Neural progenitor cell (in vitro differentiated cells): ENCODE results near the gene GPS1.

Experiments
- EZH2 ChIP-seq: fragments of 200-600 bp; sonication (generic); IDR thresholded peaks from 2 replicates; pipeline ENCODE4 v1.6.1; 2017; ENCODE audit warnings: antibody characterized with exemption, mild to moderate bottlenecking, moderate library complexity
- EZH2phosphoT487 ChIP-seq: fragments of 200-600 bp; sonication (generic); IDR thresholded peaks from 2 replicates; pipeline ENCODE4 v1.6.1; 2017; ENCODE audit warnings: antibody characterized with exemption
- TF ChIP-seq, protein P1 (sequence below): fragments of 200-600 bp; sonication (generic); IDR thresholded peaks from 2 replicates; pipeline ENCODE4 v1.5.1; 2017; ENCODE audit warnings: antibody characterized with exemption, mild to moderate bottlenecking

DNA sequence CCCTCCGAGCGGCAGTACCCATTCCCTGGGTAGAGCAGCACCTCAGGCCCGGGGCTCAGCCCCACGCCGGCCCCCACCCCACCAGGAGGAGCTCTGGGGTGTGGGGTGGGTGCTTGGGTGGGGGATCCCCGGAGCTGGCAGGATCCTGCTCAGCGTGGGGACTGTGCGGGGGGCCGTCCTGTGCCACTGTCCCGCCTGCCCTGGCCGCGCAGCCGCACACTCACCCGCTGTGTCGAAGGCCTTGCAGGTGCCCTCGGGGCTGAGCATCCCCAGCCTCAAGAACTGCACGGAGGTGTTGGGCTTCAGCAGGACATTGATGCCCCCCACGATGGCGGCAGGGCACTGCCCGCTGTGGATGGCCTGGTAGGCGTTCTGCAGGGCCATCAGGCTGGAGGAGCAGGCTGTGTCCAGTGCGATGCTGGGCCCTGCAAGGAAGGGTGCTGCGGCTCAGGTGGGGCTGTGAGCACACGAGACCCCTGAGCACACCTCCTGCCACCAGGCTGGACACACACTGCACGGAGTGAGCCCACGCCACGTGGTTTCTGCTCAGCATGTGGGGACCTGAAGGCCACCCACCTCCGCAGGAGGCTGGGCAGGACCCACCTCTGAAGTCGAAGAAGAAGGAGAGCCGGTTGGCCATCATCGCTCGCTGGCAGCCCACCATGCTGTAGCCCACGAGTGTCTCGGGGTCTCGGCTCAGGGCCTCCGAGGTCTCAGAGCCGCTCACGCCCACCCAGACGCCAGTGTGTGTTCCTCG, 41.5 kb downstream of the GPS1 start:
- TF ChIP-seq EZH2phosphoT487 (no peak), EZH2 (no peak)
- TF ChIP-seq, protein P1, sequence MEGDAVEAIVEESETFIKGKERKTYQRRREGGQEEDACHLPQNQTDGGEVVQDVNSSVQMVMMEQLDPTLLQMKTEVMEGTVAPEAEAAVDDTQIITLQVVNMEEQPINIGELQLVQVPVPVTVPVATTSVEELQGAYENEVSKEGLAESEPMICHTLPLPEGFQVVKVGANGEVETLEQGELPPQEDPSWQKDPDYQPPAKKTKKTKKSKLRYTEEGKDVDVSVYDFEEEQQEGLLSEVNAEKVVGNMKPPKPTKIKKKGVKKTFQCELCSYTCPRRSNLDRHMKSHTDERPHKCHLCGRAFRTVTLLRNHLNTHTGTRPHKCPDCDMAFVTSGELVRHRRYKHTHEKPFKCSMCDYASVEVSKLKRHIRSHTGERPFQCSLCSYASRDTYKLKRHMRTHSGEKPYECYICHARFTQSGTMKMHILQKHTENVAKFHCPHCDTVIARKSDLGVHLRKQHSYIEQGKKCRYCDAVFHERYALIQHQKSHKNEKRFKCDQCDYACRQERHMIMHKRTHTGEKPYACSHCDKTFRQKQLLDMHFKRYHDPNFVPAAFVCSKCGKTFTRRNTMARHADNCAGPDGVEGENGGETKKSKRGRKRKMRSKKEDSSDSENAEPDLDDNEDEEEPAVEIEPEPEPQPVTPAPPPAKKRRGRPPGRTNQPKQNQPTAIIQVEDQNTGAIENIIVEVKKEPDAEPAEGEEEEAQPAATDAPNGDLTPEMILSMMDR, result no peak
